Right lobe of liver (tissue), 4 donors: ENCODE measurements around the gene CAMTA1.

Source experiments
- POLR2A ChIP-seq: fragments of 450-650 bp; IDR thresholded peaks from one replicate; pipeline ENCODE4 v1.6.1; 2017; ENCODE audit warnings: antibody characterized with exemption, mild to moderate bottlenecking
- TF ChIP-seq, protein P1 (sequence below), 4 donors: fragments of 200-600 bp in 3 of 4; fragments of 450-650 bp in 1 of 4; IDR thresholded peaks; one replicate each; pipeline versions ENCODE4 v1.5.1 to v1.8.0; 2016 to 2022; ENCODE audit warnings: antibody characterized with exemption in 4 of 4, mild to moderate bottlenecking in 2 of 4
- donor health status: DM: no; HTN: no; CAD: no.
- donor health status: DM: no; HTN: no; CAD: no.
- donor health status: DM: no; HTN: yes; CAD: no.

DNA sequence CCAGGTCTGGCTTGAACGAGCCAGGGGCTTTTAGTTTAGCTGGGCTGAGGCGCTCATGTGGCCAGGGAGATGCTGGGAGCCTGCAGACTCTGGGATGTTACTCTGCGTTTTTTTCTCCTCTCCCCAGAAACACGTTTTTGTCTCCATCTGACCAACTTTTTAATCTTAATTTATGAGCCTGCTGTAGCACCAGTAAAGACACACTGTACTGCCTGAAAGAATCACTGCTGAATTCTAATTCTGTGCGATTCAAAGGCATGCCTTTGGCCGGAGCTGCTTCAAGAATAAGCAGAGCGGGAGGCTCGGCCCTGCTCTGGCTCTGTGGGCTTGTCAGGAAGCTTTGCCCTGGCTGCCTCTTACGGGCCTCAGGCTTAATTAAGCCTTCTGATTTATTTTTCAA, 129.5 kb downstream of the CAMTA1 start:
- TF ChIP-seq, protein P1, sequence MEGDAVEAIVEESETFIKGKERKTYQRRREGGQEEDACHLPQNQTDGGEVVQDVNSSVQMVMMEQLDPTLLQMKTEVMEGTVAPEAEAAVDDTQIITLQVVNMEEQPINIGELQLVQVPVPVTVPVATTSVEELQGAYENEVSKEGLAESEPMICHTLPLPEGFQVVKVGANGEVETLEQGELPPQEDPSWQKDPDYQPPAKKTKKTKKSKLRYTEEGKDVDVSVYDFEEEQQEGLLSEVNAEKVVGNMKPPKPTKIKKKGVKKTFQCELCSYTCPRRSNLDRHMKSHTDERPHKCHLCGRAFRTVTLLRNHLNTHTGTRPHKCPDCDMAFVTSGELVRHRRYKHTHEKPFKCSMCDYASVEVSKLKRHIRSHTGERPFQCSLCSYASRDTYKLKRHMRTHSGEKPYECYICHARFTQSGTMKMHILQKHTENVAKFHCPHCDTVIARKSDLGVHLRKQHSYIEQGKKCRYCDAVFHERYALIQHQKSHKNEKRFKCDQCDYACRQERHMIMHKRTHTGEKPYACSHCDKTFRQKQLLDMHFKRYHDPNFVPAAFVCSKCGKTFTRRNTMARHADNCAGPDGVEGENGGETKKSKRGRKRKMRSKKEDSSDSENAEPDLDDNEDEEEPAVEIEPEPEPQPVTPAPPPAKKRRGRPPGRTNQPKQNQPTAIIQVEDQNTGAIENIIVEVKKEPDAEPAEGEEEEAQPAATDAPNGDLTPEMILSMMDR (IDR thresholded peaks at IDR 0.05) = no peak
- no peak for TF ChIP-seq POLR2A
